ENCODE measurements around the gene ASH1L. TPM values are rescaled to one million over a fixed set of nuclear protein-coding genes. Genes with fewer than 3 reads are reported as not detected.

Gene ASH1L
- total RNA-seq, 4 donors from 2014 or later = 63.3 to 75.6 (median 67.7) TPM

GRCh38 chr1:155285631-155286044 is 277.0 kb downstream of the ASH1L start:
- intact Hi-C loops (cut with DNase I) = no loop called here
- peaks cover 0 to 18% (median 0%) of the 10 kb centered on the region in 4 donors for H3K36me3 ChIP-seq
- TF ChIP-seq POLR2AphosphoS5 (IDR thresholded peaks at IDR 0.05) (no peak), EP300 (IDR thresholded peaks at IDR 0.05) (no peak), CTCF (IDR thresholded peaks at IDR 0.05) (no peak), POLR2A (IDR thresholded peaks at IDR 0.05; ENCODE audit: low read depth) (no peak)
- no peak overlapping the region for H3K4me3 ChIP-seq
- no peaks in the 10 kb centered on the region for H3K9me3 ChIP-seq
- H3K27me3 ChIP-seq = no peaks in the 10 kb centered on the region
- no peak overlapping the region for H3K27ac ChIP-seq (replicated peaks in 1 of 4)
- no peaks in the 10 kb centered on the region for H3K4me1 ChIP-seq
- no peak for DNase-seq (ENCODE audit: extremely low spot score)
- 94% methylated on average over 15 of the region's 18 CpGs for WGBS

Small RNA genes within 50 kb of the gene (small RNA-seq; reads per million reads assigned to genes)
- 0 reads per million in 3 donors for gene AL353807.4
- gene RNU6-106P = 0 reads per million in 3 donors
- 0 reads per million in 3 donors for gene RNU6-1297P

Other genes with a start within 250 kb of the ASH1L start
- gene RUSC1, start 241.9 kb downstream of the ASH1L start, total RNA-seq = 10 to 100 TPM; 15.6 to 35.4 (median 27.2) TPM
- 10 to 100 TPM in 3 of 4 donors, 1 to 10 TPM in 1; 5.7 to 13.4 (median 11.2) TPM for gene MSTO1, start 47.4 kb upstream of the ASH1L start, total RNA-seq
- gene YY1AP1, start 126.0 kb upstream of the ASH1L start, total RNA-seq = 100 to 1,000 TPM; 136 to 164 (median 144) TPM
- 100 to 1,000 TPM in 1 of 4 donors, 10 to 100 TPM in 3; 73.5 to 131 (median 87.9) TPM for gene DAP3, start 126.3 kb upstream of the ASH1L start, total RNA-seq